ENCODE results near the gene MRNIP.

The MRNIP gene

DNA sequence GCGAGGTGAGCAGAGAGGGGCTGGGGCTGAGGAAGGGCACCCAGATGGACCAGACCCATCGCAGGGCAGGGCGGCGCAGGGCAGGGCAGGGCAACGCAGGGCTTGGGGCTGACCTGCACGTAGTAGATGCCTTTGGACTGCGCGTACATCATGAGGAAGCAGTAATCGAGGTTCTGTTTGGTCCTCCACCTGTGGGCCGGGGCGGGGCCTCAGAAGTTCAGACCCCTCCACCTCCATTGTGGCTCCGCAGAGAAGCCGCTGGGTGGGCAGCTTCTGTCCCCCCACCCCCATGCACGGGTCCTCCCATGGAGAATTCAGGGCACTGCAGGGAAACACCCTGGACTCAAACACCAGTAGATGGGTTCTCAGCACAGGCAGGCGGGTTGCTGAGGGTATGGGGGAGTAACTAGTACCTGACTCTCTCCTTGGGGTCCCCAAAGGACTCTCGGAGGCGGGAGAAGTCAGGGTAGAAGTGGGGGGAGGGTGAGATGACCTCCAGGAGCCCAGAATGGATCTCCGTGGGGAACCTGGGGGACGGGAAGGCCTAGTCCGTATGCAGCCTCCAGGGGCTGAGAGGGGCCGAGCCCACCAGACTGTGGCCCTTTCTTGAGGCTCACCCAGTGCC, 58.4 kb downstream of the MRNIP start:
- Histone ChIP-seq H3F3A (ENCODE audit: insufficient read depth) (no peaks in the 10 kb centered on the region), H3K9ac (ENCODE audit: low read length) (no peak overlapping the region), H3K36me3 (ENCODE audit: low read length) (no peaks in the 10 kb centered on the region), H3K9me2 (replicated peaks; ENCODE audit: insufficient read depth, low read length) (no peaks in the 10 kb centered on the region), H3K9me3 (ENCODE audit: insufficient read depth, low read length) (no peaks in the 10 kb centered on the region), H3K27me3 (ENCODE audit: low read length) (no peaks in the 10 kb centered on the region), H3K27ac (ENCODE audit: low read depth, low read length) (no peak overlapping the region), H2AFZ (ENCODE audit: low read depth, low read length, severe bottlenecking) (no peak overlapping the region), H3K79me2 (ENCODE audit: insufficient read depth, low read length) (no peaks in the 10 kb centered on the region), H4K20me1 (ENCODE audit: low read depth, low read length) (no peaks in the 10 kb centered on the region), H3K4me3 (ENCODE audit: insufficient read depth, low read length, poor library complexity, severe bottlenecking) (no peak overlapping the region), H3K4me2 (ENCODE audit: low read depth, low read length, poor library complexity, severe bottlenecking) (no peak overlapping the region)
- TF ChIP-seq EZH2phosphoT487 (conservative IDR thresholded peaks at IDR 0.05; ENCODE audit: low read length): no peak
- TF ChIP-seq CTCF (IDR thresholded peaks at IDR 0.05; ENCODE audit: insufficient read depth, low read length, poor library complexity, severe bottlenecking): no peak

DNA sequence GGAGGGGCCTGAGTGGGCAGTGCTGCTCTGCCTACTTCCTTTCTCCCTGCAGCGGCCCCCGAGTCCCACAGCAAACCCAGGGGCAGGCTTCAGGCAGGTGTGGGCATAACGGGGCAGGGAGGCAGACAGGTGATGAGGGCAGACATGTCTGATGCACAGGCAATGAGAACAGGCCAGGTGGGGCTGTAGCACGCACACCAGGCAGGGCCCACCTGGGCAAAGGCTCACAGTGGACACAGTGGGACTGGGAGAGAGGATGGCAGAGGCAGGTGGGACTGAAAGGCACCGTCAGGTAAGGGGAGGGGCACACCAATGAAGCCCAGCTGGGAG, 59.0 kb downstream of the MRNIP start:
- no peak overlapping the region for H3K27ac ChIP-seq (ENCODE audit: low read depth, low read length)
- no peak overlapping the region for H3K4me2 ChIP-seq (ENCODE audit: low read depth, low read length, poor library complexity, severe bottlenecking)
- no peaks in the 10 kb centered on the region for H3K9me3 ChIP-seq (ENCODE audit: insufficient read depth, low read length)
- H4K20me1 ChIP-seq (ENCODE audit: low read depth, low read length): no peaks in the 10 kb centered on the region
- no peaks in the 10 kb centered on the region for H3K36me3 ChIP-seq (ENCODE audit: low read length)
- no peaks in the 10 kb centered on the region for H3K27me3 ChIP-seq (ENCODE audit: low read length)
- no peaks in the 10 kb centered on the region for H3K79me2 ChIP-seq (ENCODE audit: insufficient read depth, low read length)
- TF ChIP-seq EZH2phosphoT487 (conservative IDR thresholded peaks at IDR 0.05; ENCODE audit: low read length): no peak
- no peak for TF ChIP-seq CTCF (IDR thresholded peaks at IDR 0.05; ENCODE audit: insufficient read depth, low read length, poor library complexity, severe bottlenecking)
- no peaks in the 10 kb centered on the region for H3F3A ChIP-seq (ENCODE audit: insufficient read depth)
- H3K9me2 ChIP-seq (replicated peaks; ENCODE audit: insufficient read depth, low read length): no peaks in the 10 kb centered on the region
- no peak overlapping the region for H3K9ac ChIP-seq (ENCODE audit: low read length)
- no peak overlapping the region for H3K4me3 ChIP-seq (ENCODE audit: insufficient read depth, low read length, poor library complexity, severe bottlenecking)
- H2AFZ ChIP-seq (ENCODE audit: low read depth, low read length, severe bottlenecking): no peak overlapping the region

DNA sequence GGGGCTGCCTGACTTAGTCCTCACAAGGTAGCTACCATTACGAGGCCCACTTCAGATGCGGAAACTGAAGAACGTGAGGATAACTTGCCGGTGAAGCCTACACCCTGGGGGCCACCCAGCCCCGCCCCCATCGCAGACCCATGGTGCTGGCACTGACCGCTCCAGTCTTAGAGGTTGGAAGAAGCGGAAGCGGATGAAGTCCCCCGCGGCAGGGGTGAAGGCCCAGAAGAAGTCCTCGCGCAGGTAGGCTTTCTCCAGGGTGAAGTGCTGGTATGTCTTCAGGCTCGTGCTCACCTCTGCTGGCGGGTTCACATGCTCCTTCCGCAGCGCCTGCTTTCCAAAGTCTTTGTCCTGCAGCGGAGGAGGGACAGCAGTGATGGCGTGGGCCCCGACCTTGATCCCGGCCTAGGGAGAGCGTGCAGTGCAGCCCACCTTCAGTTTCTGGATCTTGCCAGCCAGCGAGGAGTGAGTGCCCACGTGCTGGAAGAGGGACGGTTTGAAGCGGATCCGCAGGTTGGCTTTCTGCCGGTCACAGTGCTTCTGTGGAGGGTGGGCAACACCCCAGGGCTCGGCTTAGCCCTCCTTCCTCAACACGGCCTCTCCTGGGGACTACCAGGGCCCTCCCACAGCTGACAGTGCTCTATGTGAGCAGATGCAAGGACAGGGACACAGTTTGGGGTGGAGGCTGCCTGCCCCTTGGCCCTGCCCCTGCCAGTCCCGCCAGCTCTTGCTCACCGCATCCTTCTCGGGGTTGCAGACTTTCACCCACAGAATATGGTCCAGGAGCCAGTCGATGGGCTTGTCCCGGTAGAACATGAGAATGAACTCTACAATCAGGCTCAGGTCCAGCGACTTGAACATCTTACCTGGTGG, 59.6 kb downstream of the MRNIP start:
- Histone ChIP-seq H3K9me2 (replicated peaks; ENCODE audit: insufficient read depth, low read length) (no peaks in the 10 kb centered on the region), H3K36me3 (ENCODE audit: low read length) (no peaks in the 10 kb centered on the region), H3K4me3 (ENCODE audit: insufficient read depth, low read length, poor library complexity, severe bottlenecking) (no peak overlapping the region), H3K9me3 (ENCODE audit: insufficient read depth, low read length) (no peaks in the 10 kb centered on the region), H3K9ac (ENCODE audit: low read length) (no peak overlapping the region), H2AFZ (ENCODE audit: low read depth, low read length, severe bottlenecking) (no peak overlapping the region), H3K27ac (ENCODE audit: low read depth, low read length) (no peak overlapping the region), H4K20me1 (ENCODE audit: low read depth, low read length) (no peaks in the 10 kb centered on the region), H3F3A (ENCODE audit: insufficient read depth) (no peaks in the 10 kb centered on the region), H3K27me3 (ENCODE audit: low read length) (no peaks in the 10 kb centered on the region), H3K79me2 (ENCODE audit: insufficient read depth, low read length) (no peaks in the 10 kb centered on the region), H3K4me2 (ENCODE audit: low read depth, low read length, poor library complexity, severe bottlenecking) (no peak overlapping the region)
- TF ChIP-seq CTCF (IDR thresholded peaks at IDR 0.05; ENCODE audit: insufficient read depth, low read length, poor library complexity, severe bottlenecking): no peak
- TF ChIP-seq EZH2phosphoT487 (conservative IDR thresholded peaks at IDR 0.05; ENCODE audit: low read length): no peak

All from SU-DHL-6 (cell line).